Subcutaneous adipose tissue (tissue), 4 donors: ENCODE results near the gene EPHA4. TPM values are rescaled to one million over a fixed set of nuclear protein-coding genes. Genes with fewer than 3 reads are reported as not detected.

Source experiments
- CTCF ChIP-seq: fragments of 450-650 bp; IDR thresholded peaks from one replicate; pipeline ENCODE4 v1.5.1; 2016; ENCODE audit warnings: low read depth, mild to moderate bottlenecking, control low read depth, antibody characterized with exemption, moderate library complexity
- total RNA-seq, 4 donors: library from RNA; depleted of rRNA; stranded (reverse); fragments of >200 nt; gene quantifications; one replicate each; pipeline ENCODE4 v1.1.0, GENCODE V29; 2016

The EPHA4 gene
- total RNA-seq, 4 donors from 2014 or later = 30.3 to 52.0 (median 39.4) TPM

- no peak for TF ChIP-seq CTCF
Measured at GRCh38 chr2:221610255-221610654, 38.2 kb upstream of the EPHA4 start.

DNA sequence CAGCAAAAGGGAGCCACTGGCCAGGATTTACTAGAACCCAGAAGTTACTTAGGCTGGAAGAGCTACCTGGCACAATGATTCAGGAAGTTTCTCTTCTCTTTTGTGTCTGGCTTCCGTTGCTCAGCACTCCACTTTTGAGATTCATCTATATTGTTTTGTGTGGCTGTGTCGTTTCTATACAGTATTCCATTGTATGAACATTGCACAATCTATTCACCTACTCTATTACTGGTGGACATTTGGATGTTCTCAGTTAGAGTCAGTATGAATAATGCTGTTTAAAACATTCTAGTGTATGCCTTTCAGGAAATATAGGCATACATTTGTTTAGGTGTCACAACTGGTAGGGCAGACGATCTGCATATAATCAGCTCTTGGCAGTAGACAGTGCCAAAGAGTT, 36.3 kb upstream of the EPHA4 start:
- no peak for TF ChIP-seq CTCF

- TF ChIP-seq CTCF = no peak
Measured at GRCh38 chr2:221606424-221606823, 34.3 kb upstream of the EPHA4 start.

GRCh38 chr2:221605751-221606240, 33.7 kb upstream of the EPHA4 start:
- no peak for TF ChIP-seq CTCF

DNA sequence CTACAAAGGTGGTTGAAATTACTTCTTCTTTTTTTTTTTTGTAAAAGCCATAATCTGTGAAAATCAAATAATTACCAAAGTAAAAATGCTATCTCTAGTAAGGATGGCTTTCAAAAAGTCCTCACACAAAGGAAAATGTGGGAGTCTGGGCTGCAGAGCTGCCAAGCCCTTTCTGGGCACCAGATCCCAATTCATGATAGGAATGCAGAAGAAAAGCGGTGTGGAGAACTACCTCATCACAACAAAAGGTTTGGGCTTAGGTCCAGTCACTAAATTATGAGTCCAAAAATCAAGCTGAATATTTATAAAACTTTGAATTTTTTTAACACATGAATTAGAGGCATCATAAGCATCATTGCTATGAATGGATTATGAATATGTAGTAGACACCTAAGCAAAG, 30.8 kb upstream of the EPHA4 start:
- no peak for TF ChIP-seq CTCF

DNA sequence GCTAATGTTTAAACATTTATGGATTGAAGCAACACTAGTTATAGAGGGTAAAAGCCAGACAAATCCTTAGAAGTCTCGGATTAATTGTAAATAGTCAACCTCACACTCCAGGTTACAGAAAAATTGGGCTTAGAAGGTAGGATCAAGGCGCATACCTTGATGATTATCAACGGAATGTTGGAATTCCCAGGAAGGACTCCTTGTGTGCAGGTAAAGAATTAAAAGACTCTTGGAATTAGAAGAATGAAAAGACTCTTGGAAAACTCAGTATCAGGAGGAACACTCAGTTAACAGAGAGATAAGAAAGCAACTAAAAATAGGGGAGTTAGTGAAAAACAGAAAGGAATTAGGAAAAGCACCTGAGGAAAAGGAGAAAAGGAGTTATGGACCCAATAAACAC, 29.3 kb upstream of the EPHA4 start:
- TF ChIP-seq CTCF = no peak

DNA sequence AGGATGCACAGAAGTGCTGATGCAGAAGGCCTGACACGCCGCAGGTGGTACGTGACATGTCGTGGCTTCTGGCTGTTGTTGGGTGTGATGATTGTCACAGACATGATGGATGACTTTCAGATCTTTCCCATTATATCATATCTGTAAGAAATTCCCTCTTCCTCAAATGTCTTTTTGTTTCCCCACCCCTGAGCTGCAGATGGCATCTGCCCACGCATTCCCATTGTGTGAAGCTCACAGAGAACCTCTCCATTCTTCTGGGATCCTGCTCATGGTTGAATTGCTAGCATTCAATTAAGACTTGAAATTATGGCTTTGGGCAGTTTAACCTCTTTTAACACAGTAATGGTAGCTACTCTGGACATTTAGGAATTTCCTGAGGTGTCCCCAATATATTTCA, 28.3 kb upstream of the EPHA4 start:
- no peak for TF ChIP-seq CTCF

- TF ChIP-seq CTCF = no peak
Measured at GRCh38 chr2:221596192-221596591, 24.1 kb upstream of the EPHA4 start.
